SK-N-SH (cell line): ENCODE results near the gene ZNF410. TPM values are rescaled to one million over a fixed set of nuclear protein-coding genes. Genes with fewer than 3 reads are reported as not detected.

ENCODE experiments used
- CTCF ChIA-PET: fragments of 300-600, 350-600 bp; formaldehyde crosslinking; extraction: SDS; loops from one replicate; lab custom pipeline; 2021; lab: Yijun Ruan, JAX
- POLR2A ChIA-PET: fragments of 350-600 bp; sonication (Branson Sonifier 250); formaldehyde crosslinking; extraction: SDS; loops from one replicate; lab custom pipeline; 2020; ENCODE audit warnings: antibody characterized with exemption, inconsistent platforms; lab: Yijun Ruan, JAX
- DNase-seq: peaks from one replicate; pipeline ENCODE4 v3.0.0; 2012
- H2AFZ ChIP-seq: fragments of 200-600 bp; sonication (generic); 2 replicates; pipeline ENCODE4 v1.8.1; 2016; ENCODE audit warnings: antibody characterized with exemption, mild to moderate bottlenecking, low read depth
- H3F3A ChIP-seq: fragments of 200-600 bp; sonication (generic); replicated peaks from 2 replicates; pipeline ENCODE3; 2016; ENCODE audit warnings: antibody characterized with exemption, mild to moderate bottlenecking; ENCODE audit not compliant: insufficient read depth
- H3K27ac ChIP-seq, 2 experiments: fragments of 200-500 bp in 1 of 2; fragments of 200-600 bp in 1 of 2; sonication (Bioruptor generic) in 1 of 2; sonication (generic), shearing (Covaris generic) in 1 of 2; 2 replicates each; pipeline versions ENCODE4 v1.5.1 to v1.6.1; 2014 to 2016; ENCODE audit warnings: low read depth in 2 of 2, inconsistent platforms in 1 of 2, low read length in 1 of 2, mild to moderate bottlenecking in 1 of 2, mixed read lengths in 1 of 2
- H3K27me3 ChIP-seq: fragments of 200-600 bp; sonication (generic), shearing (Covaris generic); 2 replicates; pipeline ENCODE4 v1.6.1; 2016; ENCODE audit warnings: mixed run types; ENCODE audit not compliant: insufficient read depth
- H3K36me3 ChIP-seq, 2 experiments: fragments of 200-500 bp in 1 of 2; fragments of 200-600 bp in 1 of 2; sonication (Bioruptor generic) in 1 of 2; sonication (generic) in 1 of 2; replicated peaks in 1 of 2; 2 replicates each; pipeline versions ENCODE3 to v1.5.1; 2014 to 2016; ENCODE audit warnings: low read length in 1 of 2, mild to moderate bottlenecking in 1 of 2; ENCODE audit not compliant: insufficient read depth in 2 of 2, control insufficient read depth in 1 of 2
- H3K4me1 ChIP-seq, 2 experiments: fragments of 200-500 bp in 1 of 2; fragments of 200-600 bp in 1 of 2; sonication (Bioruptor generic) in 1 of 2; sonication (generic), shearing (Covaris generic) in 1 of 2; 2 replicates each; pipeline versions ENCODE4 v1.5.1 to v1.6.1; 2014 to 2016; ENCODE audit warnings: low read depth in 1 of 2, low read length in 1 of 2, mixed run types in 1 of 2; ENCODE audit not compliant: insufficient read depth in 2 of 2, control insufficient read depth in 1 of 2
- H3K4me2 ChIP-seq: fragments of 200-600 bp; sonication (generic), shearing (Covaris generic); 2 replicates; pipeline ENCODE4 v1.6.1; 2017; ENCODE audit warnings: mixed run types
- H3K4me3 ChIP-seq, 2 experiments: fragments of 200-500 bp in 1 of 2; fragments of 200-600 bp in 1 of 2; sonication (Bioruptor generic) in 1 of 2; sonication (generic), shearing (Covaris generic) in 1 of 2; 2 replicates each; pipeline versions ENCODE4 v1.5.1 to v1.8.1; 2014 to 2016; ENCODE audit warnings: low read depth in 2 of 2, inconsistent platforms in 1 of 2, low read length in 1 of 2, mild to moderate bottlenecking in 1 of 2, mixed read lengths in 1 of 2, moderate library complexity in 1 of 2
- H3K79me2 ChIP-seq: fragments of 200-600 bp; sonication (generic); 2 replicates; pipeline ENCODE4 v1.8.1; 2017; ENCODE audit warnings: mild to moderate bottlenecking; ENCODE audit not compliant: insufficient read depth
- H3K9ac ChIP-seq: fragments of 200-600 bp; sonication (generic); 2 replicates; pipeline ENCODE4 v1.6.1; 2017; ENCODE audit warnings: mixed run types
- H3K9me2 ChIP-seq: fragments of 200-600 bp; sonication (generic); 2 replicates; pipeline ENCODE4 v1.6.1; 2017; ENCODE audit warnings: mixed run types
- H3K9me3 ChIP-seq: fragments of 200-600 bp; sonication (generic); 2 replicates; pipeline ENCODE4 v1.6.1; 2017; ENCODE audit warnings: mixed run types, mild to moderate bottlenecking, moderate library complexity
- H4K20me1 ChIP-seq: fragments of 200-600 bp; sonication (generic); 2 replicates; pipeline ENCODE4 v1.6.1; 2017; ENCODE audit warnings: mild to moderate bottlenecking, mixed run types; ENCODE audit not compliant: insufficient read depth
- CHD2 ChIP-seq: fragments of 150-350 bp; IDR thresholded peaks from 2 replicates; pipeline ENCODE4 v1.6.1; 2018; ENCODE audit warnings: low read length; ENCODE audit not compliant: partially characterized antibody
- ELF1 ChIP-seq: IDR thresholded peaks from 2 replicates; pipeline ENCODE4 v1.4.0; 2012
- EP300 ChIP-seq, 2 experiments: IDR thresholded peaks; 2 replicates each; pipeline versions ENCODE4 v1.4.0 to v1.6.1; 2012; ENCODE audit warnings: borderline replicate concordance in 1 of 2, low read depth in 1 of 2, low read length in 1 of 2
- EZH2phosphoT487 ChIP-seq: fragments of 200-600 bp; sonication (generic); IDR thresholded peaks from 2 replicates; pipeline ENCODE4 v1.6.1; 2017; ENCODE audit warnings: low read depth, mixed run types, mild to moderate bottlenecking, antibody characterized with exemption, moderate library complexity, borderline replicate concordance
- GABPA ChIP-seq: IDR thresholded peaks from 2 replicates; pipeline ENCODE4 v1.4.0; 2012; ENCODE audit warnings: low read depth, mild to moderate bottlenecking
- GATA2 ChIP-seq: sonication (generic); formaldehyde crosslinking; IDR thresholded peaks from 2 replicates; pipeline ENCODE4 v1.5.0; 2020; ENCODE audit warnings: mild to moderate bottlenecking, missing genetic modification reagents
- MEF2A ChIP-seq: IDR thresholded peaks from 2 replicates; pipeline ENCODE4 v1.4.0; 2012; ENCODE audit warnings: low read depth, borderline replicate concordance
- MXI1 ChIP-seq: IDR thresholded peaks from 2 replicates; pipeline ENCODE4 v1.6.1; 2012; ENCODE audit warnings: mild to moderate bottlenecking, low read depth, low read length, improper control_type of control experiment
- NFIC ChIP-seq: IDR thresholded peaks from 2 replicates; pipeline ENCODE4 v1.4.0; 2012; ENCODE audit warnings: borderline replicate concordance
- NRF1 ChIP-seq: IDR thresholded peaks from 2 replicates; pipeline ENCODE4 v1.6.1; 2012; ENCODE audit warnings: low read depth, mild to moderate bottlenecking, low read length
- POLR2AphosphoS5 ChIP-seq: IDR thresholded peaks from 2 replicates; pipeline ENCODE4 v1.6.1; 2012; ENCODE audit warnings: low read depth, low read length
- RAD21 ChIP-seq: IDR thresholded peaks from 2 replicates; pipeline ENCODE4 v1.6.1; 2012; ENCODE audit warnings: mild to moderate bottlenecking, low read length
- RXRA ChIP-seq: IDR thresholded peaks from 2 replicates; pipeline ENCODE4 v1.4.0; 2012; ENCODE audit warnings: low read depth, mild to moderate bottlenecking, borderline replicate concordance
- SIN3A ChIP-seq: IDR thresholded peaks from 2 replicates; pipeline ENCODE4 v1.6.1; 2012; ENCODE audit warnings: low read depth, mild to moderate bottlenecking, low read length, moderate library complexity, borderline replicate concordance
- TAF1 ChIP-seq: IDR thresholded peaks from 2 replicates; pipeline ENCODE4 v1.6.1; 2012; ENCODE audit warnings: low read depth, mild to moderate bottlenecking, low read length, moderate library complexity, borderline replicate concordance
- TEAD4 ChIP-seq: IDR thresholded peaks from 2 replicates; pipeline ENCODE4 v1.4.0; 2012; ENCODE audit warnings: mild to moderate bottlenecking, borderline replicate concordance; ENCODE audit not compliant: insufficient read depth
- YY1 ChIP-seq: IDR thresholded peaks from 2 replicates; pipeline ENCODE4 v1.4.0; 2012; ENCODE audit warnings: low read depth, mild to moderate bottlenecking
- WGBS: methylation state at CpG from one replicate; pipeline ENCODE4 v1.1.6; 2017; ENCODE audit warnings: low lambda C conversion rate; 5-methylcytosine and 5-hydroxymethylcytosine counted together
- polyA plus RNA-seq, 3 experiments: library from polyadenylated mRNA; depleted of rRNA; stranded (reverse); fragments of >200 nt; gene quantifications; 2 replicates each; pipeline ENCODE4 v1.2.3, GENCODE V29; 2012
- TF ChIP-seq, protein P1 (sequence below): IDR thresholded peaks from 2 replicates; pipeline ENCODE4 v1.4.0; 2012; ENCODE audit warnings: low read depth, borderline replicate concordance
- TF ChIP-seq, protein P2 (sequence below): fragments of 200-600 bp; sonication (generic); IDR thresholded peaks from 2 replicates; pipeline ENCODE4 v1.6.1; 2017; ENCODE audit warnings: antibody characterized with exemption, mild to moderate bottlenecking, moderate library complexity
- TF ChIP-seq, protein P3 (sequence below): IDR thresholded peaks from 2 replicates; pipeline ENCODE4; 2012
- TF ChIP-seq, protein P4 (sequence below): fragments of 150-350 bp; IDR thresholded peaks from 2 replicates; pipeline ENCODE4 v1.6.1; 2016; ENCODE audit warnings: mild to moderate bottlenecking, low read depth, low read length
- TF ChIP-seq, protein P5 (sequence below): IDR thresholded peaks from 2 replicates; pipeline ENCODE4 v1.4.0; 2012; ENCODE audit warnings: low read depth, borderline replicate concordance

ZNF410 gene
- polyA plus RNA-seq, 1 of the 3 experiments (the other 2 are of a cell fraction), result 22.8 TPM

DNA sequence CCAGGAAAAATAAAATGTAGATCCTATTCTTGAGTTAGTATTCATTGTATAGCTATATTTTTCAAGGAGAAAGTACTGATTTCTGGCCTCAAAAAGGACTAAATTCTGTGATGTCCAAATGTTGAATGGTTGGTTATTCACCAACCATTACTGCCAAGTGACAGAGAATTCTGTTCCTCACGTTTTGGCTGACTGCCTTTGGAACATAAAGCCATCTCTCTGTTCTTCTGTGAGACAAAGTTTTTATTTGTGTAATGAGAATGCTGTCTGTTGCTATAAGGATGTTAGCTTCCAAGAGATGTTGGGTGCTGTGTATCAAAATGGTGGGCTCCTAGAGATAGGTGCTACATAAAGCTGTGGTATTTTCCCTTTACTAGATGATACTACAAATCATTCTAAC is 9.3 kb downstream of the ZNF410 start:
- WGBS, result 57% methylated on average over 1 of the region's 1 CpG
- Histone ChIP-seq H3K9ac (no peak overlapping the region), H4K20me1 (peaks cover 22% of the 10 kb centered on the region), H3K9me2 (no peaks in the 10 kb centered on the region)
- TF ChIP-seq TEAD4, result no peak
- TF ChIP-seq GABPA, result no peak
- no peak for TF ChIP-seq MEF2A
- no peak for TF ChIP-seq RAD21
- TF ChIP-seq, all 33 proteins: peak for 0
- peaks cover 64% of the 10 kb centered on the region for H3K79me2 ChIP-seq
- peaks cover 7% of the 10 kb centered on the region for H3F3A ChIP-seq
- H2AFZ ChIP-seq, result no peak overlapping the region
- no peak overlapping the region for H3K4me3 ChIP-seq
- H3K4me1 ChIP-seq, result no peaks in the 10 kb centered on the region
- DNase-seq, result no peak
- H3K36me3 ChIP-seq, result peaks cover 62 to 69% of the 10 kb centered on the region in 2 experiments
- H3K27me3 ChIP-seq, result no peaks in the 10 kb centered on the region
- H3K27ac ChIP-seq, result no peak overlapping the region
- H3K4me2 ChIP-seq, result no peak overlapping the region
- H3K9me3 ChIP-seq, result no peaks in the 10 kb centered on the region
- ChIA-PET CTCF (no interaction called here), POLR2A (interaction anchor here (1.1 kb wide), 1 partner anchor 10 kb away, joined by 3 read pairs; the partner anchor contains the start of gene ZNF410)

DNA sequence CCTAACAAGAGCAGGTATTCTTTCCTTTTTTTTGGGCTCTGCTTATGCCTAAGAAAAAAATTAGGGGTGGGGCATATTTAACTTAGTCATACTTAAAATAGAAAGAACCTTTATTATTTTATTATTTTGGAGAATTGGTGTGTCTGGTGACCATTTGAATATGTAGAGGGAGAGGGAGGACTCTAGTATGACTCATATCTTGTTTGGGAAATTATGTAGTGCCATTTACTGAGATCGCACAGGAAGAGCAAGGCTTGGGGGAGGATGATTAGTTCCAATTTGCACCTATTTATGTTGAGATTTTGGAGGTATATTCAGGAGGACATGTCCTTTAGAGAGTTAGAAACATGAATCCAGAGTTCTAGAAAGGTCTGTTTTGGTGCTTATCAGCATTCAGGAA is 9.9 kb downstream of the ZNF410 start:
- TF ChIP-seq NFIC, result no peak
- no peak for TF ChIP-seq CHD2
- TF ChIP-seq, protein P1, sequence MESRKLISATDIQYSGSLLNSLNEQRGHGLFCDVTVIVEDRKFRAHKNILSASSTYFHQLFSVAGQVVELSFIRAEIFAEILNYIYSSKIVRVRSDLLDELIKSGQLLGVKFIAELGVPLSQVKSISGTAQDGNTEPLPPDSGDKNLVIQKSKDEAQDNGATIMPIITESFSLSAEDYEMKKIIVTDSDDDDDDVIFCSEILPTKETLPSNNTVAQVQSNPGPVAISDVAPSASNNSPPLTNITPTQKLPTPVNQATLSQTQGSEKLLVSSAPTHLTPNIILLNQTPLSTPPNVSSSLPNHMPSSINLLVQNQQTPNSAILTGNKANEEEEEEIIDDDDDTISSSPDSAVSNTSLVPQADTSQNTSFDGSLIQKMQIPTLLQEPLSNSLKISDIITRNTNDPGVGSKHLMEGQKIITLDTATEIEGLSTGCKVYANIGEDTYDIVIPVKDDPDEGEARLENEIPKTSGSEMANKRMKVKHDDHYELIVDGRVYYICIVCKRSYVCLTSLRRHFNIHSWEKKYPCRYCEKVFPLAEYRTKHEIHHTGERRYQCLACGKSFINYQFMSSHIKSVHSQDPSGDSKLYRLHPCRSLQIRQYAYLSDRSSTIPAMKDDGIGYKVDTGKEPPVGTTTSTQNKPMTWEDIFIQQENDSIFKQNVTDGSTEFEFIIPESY, result no peak
- TF ChIP-seq POLR2AphosphoS5, result no peak
- no peak for TF ChIP-seq EP300 (IDR thresholded peaks at IDR 0.05; ENCODE audit: borderline replicate concordance in 1 of 2, low read depth in 1 of 2, low read length in 1 of 2)
- TF ChIP-seq NRF1, result no peak
- TF ChIP-seq, protein P2, sequence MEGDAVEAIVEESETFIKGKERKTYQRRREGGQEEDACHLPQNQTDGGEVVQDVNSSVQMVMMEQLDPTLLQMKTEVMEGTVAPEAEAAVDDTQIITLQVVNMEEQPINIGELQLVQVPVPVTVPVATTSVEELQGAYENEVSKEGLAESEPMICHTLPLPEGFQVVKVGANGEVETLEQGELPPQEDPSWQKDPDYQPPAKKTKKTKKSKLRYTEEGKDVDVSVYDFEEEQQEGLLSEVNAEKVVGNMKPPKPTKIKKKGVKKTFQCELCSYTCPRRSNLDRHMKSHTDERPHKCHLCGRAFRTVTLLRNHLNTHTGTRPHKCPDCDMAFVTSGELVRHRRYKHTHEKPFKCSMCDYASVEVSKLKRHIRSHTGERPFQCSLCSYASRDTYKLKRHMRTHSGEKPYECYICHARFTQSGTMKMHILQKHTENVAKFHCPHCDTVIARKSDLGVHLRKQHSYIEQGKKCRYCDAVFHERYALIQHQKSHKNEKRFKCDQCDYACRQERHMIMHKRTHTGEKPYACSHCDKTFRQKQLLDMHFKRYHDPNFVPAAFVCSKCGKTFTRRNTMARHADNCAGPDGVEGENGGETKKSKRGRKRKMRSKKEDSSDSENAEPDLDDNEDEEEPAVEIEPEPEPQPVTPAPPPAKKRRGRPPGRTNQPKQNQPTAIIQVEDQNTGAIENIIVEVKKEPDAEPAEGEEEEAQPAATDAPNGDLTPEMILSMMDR, result no peak
- TF ChIP-seq, protein P3, sequence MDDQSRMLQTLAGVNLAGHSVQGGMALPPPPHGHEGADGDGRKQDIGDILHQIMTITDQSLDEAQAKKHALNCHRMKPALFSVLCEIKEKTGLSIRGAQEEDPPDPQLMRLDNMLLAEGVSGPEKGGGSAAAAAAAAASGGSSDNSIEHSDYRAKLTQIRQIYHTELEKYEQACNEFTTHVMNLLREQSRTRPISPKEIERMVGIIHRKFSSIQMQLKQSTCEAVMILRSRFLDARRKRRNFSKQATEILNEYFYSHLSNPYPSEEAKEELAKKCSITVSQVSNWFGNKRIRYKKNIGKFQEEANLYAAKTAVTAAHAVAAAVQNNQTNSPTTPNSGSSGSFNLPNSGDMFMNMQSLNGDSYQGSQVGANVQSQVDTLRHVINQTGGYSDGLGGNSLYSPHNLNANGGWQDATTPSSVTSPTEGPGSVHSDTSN, result no peak
- TF ChIP-seq SIN3A, result no peak
- TF ChIP-seq, protein P4, sequence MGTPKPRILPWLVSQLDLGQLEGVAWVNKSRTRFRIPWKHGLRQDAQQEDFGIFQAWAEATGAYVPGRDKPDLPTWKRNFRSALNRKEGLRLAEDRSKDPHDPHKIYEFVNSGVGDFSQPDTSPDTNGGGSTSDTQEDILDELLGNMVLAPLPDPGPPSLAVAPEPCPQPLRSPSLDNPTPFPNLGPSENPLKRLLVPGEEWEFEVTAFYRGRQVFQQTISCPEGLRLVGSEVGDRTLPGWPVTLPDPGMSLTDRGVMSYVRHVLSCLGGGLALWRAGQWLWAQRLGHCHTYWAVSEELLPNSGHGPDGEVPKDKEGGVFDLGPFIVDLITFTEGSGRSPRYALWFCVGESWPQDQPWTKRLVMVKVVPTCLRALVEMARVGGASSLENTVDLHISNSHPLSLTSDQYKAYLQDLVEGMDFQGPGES, result no peak
- TF ChIP-seq, protein P5, sequence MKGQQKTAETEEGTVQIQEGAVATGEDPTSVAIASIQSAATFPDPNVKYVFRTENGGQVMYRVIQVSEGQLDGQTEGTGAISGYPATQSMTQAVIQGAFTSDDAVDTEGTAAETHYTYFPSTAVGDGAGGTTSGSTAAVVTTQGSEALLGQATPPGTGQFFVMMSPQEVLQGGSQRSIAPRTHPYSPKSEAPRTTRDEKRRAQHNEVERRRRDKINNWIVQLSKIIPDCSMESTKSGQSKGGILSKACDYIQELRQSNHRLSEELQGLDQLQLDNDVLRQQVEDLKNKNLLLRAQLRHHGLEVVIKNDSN, result no peak
- no peak for TF ChIP-seq TAF1
- no peak for TF ChIP-seq GATA2
- TF ChIP-seq RAD21, result no peak
- TF ChIP-seq MXI1, result no peak
- TF ChIP-seq RXRA, result no peak
- TF ChIP-seq YY1, result no peak
- no peak for TF ChIP-seq MEF2A
- no peak for TF ChIP-seq EZH2phosphoT487
- TF ChIP-seq ELF1, result no peak
- H3K27ac ChIP-seq, result no peak overlapping the region
- peaks cover 18% of the 10 kb centered on the region for H4K20me1 ChIP-seq
- ChIA-PET POLR2A (interaction anchor here (1.4 kb wide), 1 partner anchor 10 kb away, joined by 7 read pairs; the partner anchor contains the start of gene ZNF410), CTCF (interaction anchor here (1.0 kb wide), 1 partner anchor 12 kb away, joined by 3 read pairs; no protein-coding TSS in a partner anchor)
- H2AFZ ChIP-seq, result no peak overlapping the region
- H3K9me2 ChIP-seq, result no peaks in the 10 kb centered on the region
- H3K9ac ChIP-seq, result no peak overlapping the region
- H3K27me3 ChIP-seq, result no peaks in the 10 kb centered on the region
- H3K4me3 ChIP-seq, result no peak overlapping the region
- 94% methylated on average over 1 of the region's 1 CpG for WGBS
- peaks cover 7% of the 10 kb centered on the region for H3F3A ChIP-seq
- no peaks in the 10 kb centered on the region for H3K9me3 ChIP-seq
- H3K4me2 ChIP-seq, result no peak overlapping the region
- H3K79me2 ChIP-seq, result peaks cover 61% of the 10 kb centered on the region
- H3K36me3 ChIP-seq, result peaks cover 62 to 74% of the 10 kb centered on the region in 2 experiments
- no peaks in the 10 kb centered on the region for H3K4me1 ChIP-seq
- DNase-seq, result no peak
